HL-60 (cell line): ENCODE measurements around the gene STX7.

Experiments used
- DNase-seq, 2 experiments: peaks; one replicate each; pipeline ENCODE4 v3.0.0-alpha.2; 2010 to 2020; ENCODE audit warnings: low read depth in 1 of 2, low spot score in 1 of 2
- H3K27ac ChIP-seq: fragments of 250-450 bp; sonication (Bioruptor Pico); replicated peaks from 2 replicates; pipeline ENCODE4 v1.5.1; 2020; ENCODE audit warnings: mild to moderate bottlenecking, moderate library complexity
- H3K27me3 ChIP-seq: fragments of 250-450 bp; sonication (Bioruptor Pico); 2 replicates; pipeline ENCODE4 v1.5.1; 2021; ENCODE audit warnings: mild to moderate bottlenecking, moderate library complexity; ENCODE audit not compliant: insufficient read depth, poor library complexity, severe bottlenecking
- H3K4me3 ChIP-seq: replicated peaks from 2 replicates; pipeline ENCODE4 v1.5.1; 2011; ENCODE audit warnings: mild to moderate bottlenecking, control low read depth, low read length; ENCODE audit not compliant: insufficient read depth
- CTCF ChIP-seq: IDR thresholded peaks from one replicate; pipeline ENCODE4 v1.5.1; 2011; ENCODE audit warnings: low read length, control low read depth, inconsistent platforms; ENCODE audit not compliant: insufficient read depth
- GABPA ChIP-seq: IDR thresholded peaks from 2 replicates; pipeline ENCODE4 v1.6.1; 2012; ENCODE audit warnings: low read depth
- POLR2AphosphoS5 ChIP-seq: IDR thresholded peaks from 2 replicates; pipeline ENCODE4 v1.6.1; 2012; ENCODE audit warnings: low read depth
- REST ChIP-seq: IDR thresholded peaks from 2 replicates; pipeline ENCODE4 v1.6.1; 2012; ENCODE audit warnings: low read depth; ENCODE audit not compliant: insufficient replicate concordance
- SPI1 ChIP-seq: IDR thresholded peaks from 2 replicates; pipeline ENCODE4 v1.6.1; 2012; ENCODE audit warnings: low read depth, mild to moderate bottlenecking, borderline replicate concordance

Gene STX7

GRCh38 chr6:132504757-132505156 is 8.2 kb downstream of the STX7 start:
- TF ChIP-seq SPI1 (no peak), GABPA (no peak), POLR2AphosphoS5 (no peak), REST (no peak)
- Histone ChIP-seq H3K27me3 (no peaks in the 10 kb centered on the region), H3K27ac (no peak overlapping the region), H3K4me3 (no peak overlapping the region)
- DNase-seq, result no peak

GRCh38 chr6:132499757-132500156 is 13.2 kb downstream of the STX7 start:
- H3K27ac ChIP-seq, result no peak overlapping the region
- no peaks in the 10 kb centered on the region for H3K27me3 ChIP-seq
- no peak overlapping the region for H3K4me3 ChIP-seq
- DNase-seq, result peak; percentile 39 to 40
- TF ChIP-seq GABPA, result no peak
- no peak for TF ChIP-seq SPI1
- TF ChIP-seq REST, result no peak
- TF ChIP-seq POLR2AphosphoS5, result no peak
- TF ChIP-seq CTCF, result no peak

- H3K4me3 ChIP-seq, result no peak overlapping the region
- DNase-seq, result no peak
- no peak overlapping the region for H3K27ac ChIP-seq
- H3K27me3 ChIP-seq, result no peaks in the 10 kb centered on the region
- TF ChIP-seq REST, result no peak
- TF ChIP-seq SPI1, result no peak
- TF ChIP-seq GABPA, result no peak
- TF ChIP-seq CTCF, result no peak
- no peak for TF ChIP-seq POLR2AphosphoS5
Observed at GRCh38 chr6:132498638-132499037, 14.3 kb downstream of the STX7 start.
